Left cardiac atrium (tissue), 4 donors: Measurements from ENCODE around the gene CPLX1. TPM values are rescaled to one million over a fixed set of nuclear protein-coding genes. Genes with fewer than 3 reads are reported as not detected.
"Not testable (repeated sequence)": the region's sequence is repeated elsewhere in the genome, so short reads cannot be mapped to it uniquely, and the experiment has no call there.

Experiments
- ATAC-seq, 2 donors: fragments of 200-7000 bp; cut with Tn5 transposase; one replicate each; pipeline ENCODE4 v1.9.1; 2020; ENCODE audit warnings: mild to moderate bottlenecking in 2 of 2, moderate library complexity in 2 of 2
- DNase-seq: peaks from one replicate; pipeline ENCODE4 v3.0.0-alpha.2; 2020
- intact Hi-C, 2 donors: fragments of 100-400 bp; cut with DNase I; formaldehyde crosslinking; loops; one replicate each; pipeline versions ENCODE4 v1.14.1 to v1.15.1; 2022 to 2023
- total RNA-seq, 2 donors: library from RNA; stranded (reverse); fragmentation: NEBNext Ultra II Directional; extraction: Animal tissue kit (Norgen Biotek cat#: 25700); gene quantifications; one replicate each; pipeline ENCODE4 v1.2.1, GENCODE V29; 2021
- donor health status: DM: no; HTN: yes; CAD: no.
- donor health status: DM: no; HTN: yes; CAD: no; lungs with severe emphysema.
- donor health status: DM: yes; HTN: yes; CAD: no.
- donor health status: Dilated cardiomyopathy.

CPLX1 gene
- total RNA-seq, 2 donors from 2014 or later, result 5.6 to 9.4 TPM

DNA sequence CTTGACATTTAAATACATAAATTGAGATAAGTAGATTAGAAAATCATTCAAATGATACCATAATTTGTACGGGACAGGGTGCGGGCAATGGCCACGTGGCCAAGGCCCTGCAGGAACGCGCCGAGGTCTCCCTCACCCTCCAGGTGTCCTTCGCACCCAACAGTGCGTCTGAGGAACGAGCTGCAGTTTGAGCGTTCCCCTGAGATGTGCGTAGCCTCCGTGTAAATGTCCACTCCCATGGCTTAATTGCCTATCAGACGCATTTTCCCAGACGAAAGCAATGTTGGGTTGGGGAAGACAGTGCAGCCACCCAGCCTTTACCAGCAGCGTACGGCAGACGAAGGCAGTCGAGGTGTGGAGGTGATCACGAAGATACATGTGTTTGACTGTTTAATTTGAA lies 56.4 kb downstream of the CPLX1 start:
- intact Hi-C loops, result loop anchor here in 1 of 2 donors (10.0 kb wide), 1 partner anchor 55 kb away; no protein-coding TSS in a partner anchor
- no peak for ATAC-seq
- DNase-seq, result peak; percentile 3

DNA sequence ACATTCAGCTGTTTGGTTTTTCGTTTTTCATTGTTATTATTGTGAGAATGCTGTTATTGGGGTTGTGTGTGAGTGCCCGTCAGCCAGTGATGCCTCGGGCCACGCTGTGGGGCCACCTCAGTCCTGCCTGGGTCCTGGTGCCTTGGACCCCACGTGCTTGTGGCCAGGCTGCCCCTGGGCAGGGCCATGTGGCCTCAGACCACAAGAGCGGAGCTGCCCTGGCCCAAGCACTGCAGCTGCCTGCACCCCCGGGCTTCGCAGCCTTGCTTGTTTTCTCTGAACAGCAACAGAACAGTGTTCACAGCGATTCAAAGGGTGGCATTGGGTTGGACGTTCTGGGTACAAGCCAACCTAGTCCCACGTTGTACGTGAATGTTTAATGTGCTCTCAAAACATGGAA lies 56.9 kb downstream of the CPLX1 start:
- ATAC-seq, result no peak
- intact Hi-C loops, result loop anchor here in 1 of 2 donors (10.0 kb wide), 1 partner anchor 54 kb away; no protein-coding TSS in a partner anchor
- peak; percentile 11 for DNase-seq

DNA sequence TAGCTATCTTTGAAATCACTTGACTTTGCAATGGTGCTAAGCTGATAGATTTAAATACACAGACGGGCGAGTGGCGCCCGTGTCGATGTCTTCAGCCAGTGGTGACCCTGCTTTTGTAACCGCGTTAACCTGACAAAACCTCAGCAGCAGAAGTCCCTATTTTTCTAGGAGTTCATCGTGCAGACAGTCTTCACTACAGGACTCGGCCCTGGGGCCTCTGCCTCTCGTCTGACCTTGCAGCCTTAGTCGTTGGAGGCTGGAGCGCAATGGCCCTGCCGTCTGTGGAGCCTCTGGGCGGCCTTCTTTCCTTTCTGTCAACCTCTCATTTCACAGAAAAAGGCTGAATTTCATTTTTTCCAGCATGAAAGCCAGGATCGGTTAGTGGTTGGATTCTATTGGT lies 57.9 kb downstream of the CPLX1 start:
- intact Hi-C loops, result loop anchor here in 1 of 2 donors (10.0 kb wide), 1 partner anchor 53 kb away; no protein-coding TSS in a partner anchor
- peak; percentile 5 for DNase-seq
- no peak for ATAC-seq

DNA sequence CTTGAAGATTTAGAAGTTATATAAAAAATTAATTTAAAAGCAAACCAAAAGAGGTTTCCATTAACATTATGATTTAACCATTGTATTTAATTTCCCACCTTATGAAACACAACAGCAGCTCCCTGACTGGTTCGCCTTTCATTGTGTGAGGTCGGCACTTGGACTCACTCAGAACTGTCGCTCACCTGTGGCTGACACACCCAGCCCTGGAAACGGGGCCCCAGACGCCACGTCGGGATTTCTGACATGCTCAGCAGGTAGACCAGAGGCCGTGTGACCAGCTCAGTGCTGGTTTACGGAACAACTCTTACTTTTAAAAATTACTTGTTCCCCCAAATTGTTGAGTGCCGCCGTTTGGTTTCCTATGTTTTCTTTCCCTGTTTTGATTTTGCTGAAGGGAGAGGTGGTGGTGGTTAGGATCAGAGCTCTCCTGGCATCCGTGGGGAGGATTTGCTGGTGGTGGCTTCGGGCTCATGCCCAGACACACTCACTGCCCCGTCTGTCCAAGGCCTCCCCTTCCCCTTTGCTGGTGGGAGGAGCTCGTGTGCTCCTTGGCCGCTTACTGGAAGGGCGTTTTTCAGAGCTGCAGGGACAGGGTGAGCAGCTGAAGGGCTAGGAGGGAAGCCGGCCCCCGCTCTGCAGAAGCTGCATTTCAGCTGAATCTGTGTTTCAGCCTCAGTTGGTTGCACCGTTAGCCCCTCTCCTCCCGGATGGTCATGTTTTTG lies 59.2 kb downstream of the CPLX1 start:
- intact Hi-C loops, result loop anchor here in 1 of 2 donors (10.0 kb wide), 1 partner anchor 52 kb away; no protein-coding TSS in a partner anchor
- ATAC-seq (no peak), DNase-seq (peak; percentile 6)

DNA sequence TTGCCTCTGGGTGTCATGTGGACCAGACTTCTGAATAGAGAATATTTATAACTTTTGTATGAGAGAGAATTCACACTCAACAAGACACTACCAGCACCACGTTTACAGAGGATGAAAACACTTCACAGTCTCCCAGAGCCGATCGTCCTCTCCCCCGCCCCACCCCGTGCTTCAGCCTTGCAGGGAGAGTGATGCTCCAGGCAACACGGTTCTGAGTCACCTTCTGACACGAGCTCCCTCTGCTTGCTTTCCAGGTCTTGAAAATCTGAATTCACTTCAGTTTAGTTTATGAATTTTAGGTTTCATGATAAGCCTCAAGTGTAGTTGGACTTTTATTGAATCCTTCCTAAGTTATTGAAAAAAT lies 59.8 kb downstream of the CPLX1 start:
- ATAC-seq (no peak), DNase-seq (no peak)
- intact Hi-C loops, result loop anchor here in 1 of 2 donors (10.0 kb wide), 1 partner anchor 51 kb away; no protein-coding TSS in a partner anchor

DNA sequence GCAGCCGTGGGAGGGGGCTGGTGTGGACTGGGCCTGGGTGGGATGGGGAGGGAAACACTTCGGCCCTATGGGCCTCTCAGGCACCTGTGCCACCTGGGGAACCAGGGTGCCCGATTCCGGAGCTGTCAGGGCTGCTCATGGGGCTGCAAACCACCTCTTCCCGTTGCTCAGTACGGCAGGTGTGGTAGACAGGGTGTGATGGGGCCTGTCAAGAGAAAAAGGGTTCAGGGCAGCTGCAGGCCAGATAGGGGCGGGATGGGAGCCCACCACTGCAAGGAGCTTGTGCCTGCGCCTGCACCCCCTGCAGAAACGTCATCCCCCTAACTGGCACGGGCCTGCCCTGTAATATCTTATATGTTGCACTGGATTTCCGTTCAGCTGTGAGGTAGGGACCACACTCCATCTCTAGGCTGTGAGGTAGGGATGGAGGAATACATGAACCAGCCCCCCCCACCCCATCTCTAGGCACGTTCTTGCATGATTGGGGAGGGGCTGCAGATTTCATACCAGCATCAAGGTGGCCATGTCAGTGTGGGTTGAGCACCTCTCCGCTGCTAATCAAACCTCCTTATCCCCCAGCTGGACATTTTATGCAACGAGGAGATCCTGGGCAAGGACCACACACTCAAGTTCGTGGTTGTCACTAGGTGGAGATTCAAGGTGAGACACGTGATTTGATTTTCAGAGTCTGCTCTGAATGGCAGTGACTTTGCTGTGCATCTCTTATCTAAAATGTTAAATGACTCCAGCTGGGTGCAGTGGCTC lies 61.3 kb downstream of the CPLX1 start:
- DNase-seq, result no peak
- peak in 1 of 2 donors; percentile 18 for ATAC-seq
- intact Hi-C loops, result loop anchor here in 1 of 2 donors (10.0 kb wide), 1 partner anchor 50 kb away; no protein-coding TSS in a partner anchor

DNA sequence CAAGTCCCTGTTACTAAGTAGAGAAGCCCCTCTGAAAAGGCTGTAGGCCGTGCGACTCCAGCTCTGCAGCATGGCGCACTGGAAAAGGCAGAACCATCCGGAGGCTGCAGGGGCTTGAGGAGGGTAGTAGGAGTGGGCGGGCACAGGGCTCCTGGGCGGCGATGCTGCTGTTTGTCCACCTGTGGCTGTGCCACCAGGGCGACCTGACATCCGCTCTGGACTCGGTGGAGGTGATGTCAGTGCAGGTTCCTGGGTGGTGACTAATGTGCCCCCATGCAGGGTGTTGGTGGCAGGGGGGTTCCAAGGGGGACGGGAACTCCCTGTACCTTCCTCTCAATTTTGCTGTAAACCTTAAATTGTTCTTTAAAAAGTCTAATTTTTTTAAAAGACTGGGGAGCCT lies 62.0 kb downstream of the CPLX1 start:
- intact Hi-C loops, result loop anchor here in 1 of 2 donors (10.0 kb wide), 1 partner anchor 49 kb away; no protein-coding TSS in a partner anchor
- ATAC-seq (peak in 1 of 2 donors; percentile 15), DNase-seq (no peak)

DNA sequence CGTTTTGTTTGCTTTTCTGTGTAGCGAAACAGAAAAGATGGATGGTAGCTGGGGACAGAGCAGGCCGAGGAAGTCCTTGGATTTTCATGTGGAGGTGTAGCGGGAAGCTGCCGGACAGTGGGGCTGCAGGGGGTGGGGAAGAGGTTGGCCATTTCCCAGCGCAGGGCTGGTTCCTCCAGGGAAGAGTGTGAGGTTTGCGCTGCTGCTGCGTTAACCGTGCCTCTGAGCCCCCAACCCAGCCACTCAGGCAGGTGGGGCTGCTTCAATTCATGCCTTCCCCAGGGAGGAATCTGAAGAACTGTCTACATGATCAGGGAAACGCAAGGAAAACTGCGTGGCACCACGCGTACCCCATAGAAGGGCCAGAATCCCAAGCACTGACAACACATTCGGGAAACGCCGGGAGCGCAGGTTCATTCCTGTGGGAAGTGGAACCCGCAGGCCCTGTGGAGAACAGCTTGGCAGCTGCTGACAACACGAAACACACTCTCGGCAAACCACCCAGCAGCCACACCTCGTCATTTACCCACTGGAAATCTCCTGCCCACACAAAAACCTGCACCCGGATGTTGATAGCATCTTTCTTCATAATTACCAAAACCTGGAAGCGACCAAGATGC lies 62.6 kb downstream of the CPLX1 start:
- peak; percentile 12 for DNase-seq
- intact Hi-C loops, result loop anchor here in 1 of 2 donors (10.0 kb wide), 1 partner anchor 48 kb away; no protein-coding TSS in a partner anchor
- ATAC-seq, result no peak

DNA sequence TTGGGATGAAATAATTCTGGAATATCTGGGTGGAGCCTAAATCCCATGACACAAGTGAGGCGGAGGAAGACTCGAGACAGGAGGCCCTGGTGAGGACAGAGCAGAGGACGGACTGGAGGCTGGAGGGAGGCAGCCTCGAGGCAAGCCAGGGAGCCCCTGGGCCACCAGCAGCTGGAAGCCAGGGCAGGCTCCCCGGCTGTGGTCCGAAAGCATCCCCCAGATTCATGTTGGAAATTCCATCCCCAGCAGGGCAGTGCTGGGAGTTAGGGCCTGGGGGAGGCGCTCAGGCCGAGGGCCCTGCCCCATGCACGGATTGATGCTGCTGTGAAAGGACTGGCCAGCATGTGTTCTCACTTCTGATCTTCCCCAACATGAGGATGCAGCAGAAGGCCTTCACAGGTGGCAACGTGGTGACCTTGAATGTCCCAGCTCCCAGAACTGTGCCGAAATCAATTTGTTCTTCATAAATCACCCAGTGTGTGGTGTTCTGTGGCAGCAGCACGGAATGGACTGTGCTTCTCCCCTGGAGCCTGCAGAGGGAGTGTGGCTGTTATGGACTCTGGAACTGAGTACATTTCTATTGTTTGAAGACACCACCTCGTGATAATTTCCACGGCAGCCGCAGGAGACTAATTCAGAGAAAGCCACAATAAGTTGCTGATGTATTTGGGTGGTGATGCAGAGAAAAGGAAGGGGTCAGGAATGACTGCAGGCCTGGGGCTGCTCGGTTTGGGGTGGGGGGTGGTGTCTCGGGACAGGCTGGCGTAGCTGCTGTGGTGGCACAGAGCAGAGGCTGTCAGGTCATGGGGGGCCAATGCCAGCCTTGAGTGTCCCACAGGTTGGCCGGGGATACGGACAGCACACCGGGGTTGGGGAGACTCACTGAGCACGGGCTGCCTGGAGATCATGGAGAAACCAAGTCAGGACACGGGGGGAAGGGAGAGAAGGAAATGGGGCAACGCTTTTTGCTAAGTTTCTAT lies 63.4 kb downstream of the CPLX1 start:
- intact Hi-C loops, result loop anchor here in 1 of 2 donors (10.0 kb wide), 1 partner anchor 48 kb away; no protein-coding TSS in a partner anchor
- peak in 1 of 2 donors; percentile 4 for ATAC-seq
- peak; percentile 17 for DNase-seq

DNA sequence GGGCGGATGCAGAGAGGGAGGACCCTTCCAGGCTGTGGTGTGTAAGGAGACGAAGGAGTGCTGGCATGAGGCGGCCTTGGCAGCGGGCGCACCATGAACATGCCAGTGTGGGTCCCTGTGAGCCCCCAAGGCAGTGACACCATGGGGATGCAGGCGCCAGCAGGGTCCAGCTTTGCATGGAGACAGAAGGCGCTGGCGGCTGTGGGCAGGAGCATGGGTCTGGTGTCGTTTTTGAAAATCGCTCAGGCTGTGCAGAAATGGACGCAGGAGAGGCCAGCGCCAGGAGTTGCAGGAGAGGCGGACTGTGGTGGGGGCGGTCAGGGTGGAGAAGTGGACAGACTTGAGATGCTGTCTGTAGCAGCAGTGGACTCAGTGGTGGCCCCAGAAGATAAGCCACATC lies 64.2 kb downstream of the CPLX1 start:
- ATAC-seq (no peak), DNase-seq (peak; percentile 19)
- intact Hi-C loops, result loop anchor here in 1 of 2 donors (10.0 kb wide), 1 partner anchor 47 kb away; no protein-coding TSS in a partner anchor

DNA sequence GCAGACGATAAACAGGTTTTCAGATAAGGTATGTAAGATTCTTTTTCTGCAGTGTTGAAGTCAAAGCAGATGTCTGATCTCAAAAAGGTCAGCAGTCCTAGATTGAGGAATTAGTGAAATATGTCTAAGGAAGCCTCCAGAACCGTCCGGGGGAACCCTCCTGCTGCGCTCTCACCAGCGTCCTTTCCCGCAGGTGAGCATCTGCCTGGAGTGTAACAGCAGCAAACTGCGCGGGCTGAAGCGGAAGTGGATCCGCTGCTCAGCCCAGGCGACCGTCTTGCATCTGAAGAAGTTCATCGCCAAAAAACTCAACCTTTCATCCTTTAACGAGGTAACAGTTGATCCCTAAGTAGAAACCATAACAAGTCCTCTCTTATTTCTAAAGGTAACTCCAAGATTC lies 64.8 kb downstream of the CPLX1 start:
- DNase-seq, result no peak
- intact Hi-C loops, result loop anchor here in 1 of 2 donors (10.0 kb wide), 1 partner anchor 46 kb away; no protein-coding TSS in a partner anchor
- ATAC-seq, result no peak

DNA sequence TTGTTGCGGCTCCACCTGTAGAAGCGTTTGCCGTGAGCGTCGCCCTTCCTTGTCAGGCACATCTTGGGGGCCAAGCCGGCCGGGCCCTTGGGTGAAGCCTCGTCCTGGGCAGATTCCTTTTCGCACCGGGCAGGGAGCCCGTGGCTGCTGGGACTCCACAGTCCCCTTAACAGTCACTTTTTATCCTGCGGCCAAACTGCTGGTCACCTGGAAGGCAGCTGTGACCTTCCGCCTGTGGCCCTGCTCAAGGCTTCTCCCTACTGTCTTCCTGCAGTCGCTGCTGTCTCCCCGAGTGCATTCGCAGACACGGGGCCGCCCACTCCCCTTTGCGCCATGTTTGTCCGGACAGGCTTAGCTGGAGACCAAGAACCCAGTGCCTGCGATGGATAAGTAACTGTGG lies 65.3 kb downstream of the CPLX1 start:
- ATAC-seq (no peak), DNase-seq (peak; percentile 18)
- intact Hi-C loops, result loop anchor here in 1 of 2 donors (10.0 kb wide), 1 partner anchor 46 kb away; no protein-coding TSS in a partner anchor

DNA sequence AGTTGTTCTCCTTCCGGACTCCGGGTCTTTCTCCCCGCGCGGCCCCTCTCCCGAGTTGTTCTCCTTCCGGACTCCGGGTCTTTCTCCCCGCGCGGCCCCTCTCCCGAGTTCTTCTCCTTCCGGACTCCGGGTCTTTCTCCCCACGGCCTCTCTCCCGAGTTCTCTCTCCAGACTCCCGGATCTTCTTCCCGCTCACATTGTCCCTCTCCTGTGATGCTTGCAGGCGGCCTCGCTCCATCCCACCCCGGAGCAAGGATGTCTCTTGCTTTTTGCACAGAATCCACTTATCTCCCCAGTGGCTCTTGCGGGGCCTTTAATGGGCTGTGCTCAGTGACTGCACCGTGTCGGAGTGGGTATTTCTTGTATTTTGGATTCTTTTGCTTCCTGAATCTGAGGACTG lies 66.1 kb downstream of the CPLX1 start:
- not testable (repeated sequence) for ATAC-seq, DNase-seq
- intact Hi-C loops, result loop anchor here in 1 of 2 donors (10.0 kb wide), 1 partner anchor 45 kb away; no protein-coding TSS in a partner anchor

DNA sequence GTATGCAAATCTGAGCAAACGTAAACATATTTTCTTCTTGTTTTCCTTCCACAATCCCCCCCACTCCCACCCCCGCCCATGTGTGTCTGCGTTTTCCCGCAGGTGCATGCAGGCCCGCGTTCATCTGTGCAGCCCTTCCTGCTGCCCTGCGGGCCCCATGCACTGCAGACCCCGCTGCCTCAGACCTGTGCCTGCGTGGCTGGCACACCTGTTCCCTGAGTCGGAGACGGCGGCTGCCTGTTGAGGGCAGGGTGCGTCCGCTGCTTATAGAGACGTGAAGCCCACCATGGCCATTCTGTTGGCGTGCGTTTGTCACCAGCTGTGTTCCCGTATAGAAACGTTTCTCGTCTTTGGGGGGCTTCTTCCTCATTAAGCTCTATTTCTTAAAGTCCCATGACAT lies 68.8 kb downstream of the CPLX1 start:
- intact Hi-C loops, result no loop called here
- no peak for DNase-seq
- ATAC-seq, result no peak

DNA sequence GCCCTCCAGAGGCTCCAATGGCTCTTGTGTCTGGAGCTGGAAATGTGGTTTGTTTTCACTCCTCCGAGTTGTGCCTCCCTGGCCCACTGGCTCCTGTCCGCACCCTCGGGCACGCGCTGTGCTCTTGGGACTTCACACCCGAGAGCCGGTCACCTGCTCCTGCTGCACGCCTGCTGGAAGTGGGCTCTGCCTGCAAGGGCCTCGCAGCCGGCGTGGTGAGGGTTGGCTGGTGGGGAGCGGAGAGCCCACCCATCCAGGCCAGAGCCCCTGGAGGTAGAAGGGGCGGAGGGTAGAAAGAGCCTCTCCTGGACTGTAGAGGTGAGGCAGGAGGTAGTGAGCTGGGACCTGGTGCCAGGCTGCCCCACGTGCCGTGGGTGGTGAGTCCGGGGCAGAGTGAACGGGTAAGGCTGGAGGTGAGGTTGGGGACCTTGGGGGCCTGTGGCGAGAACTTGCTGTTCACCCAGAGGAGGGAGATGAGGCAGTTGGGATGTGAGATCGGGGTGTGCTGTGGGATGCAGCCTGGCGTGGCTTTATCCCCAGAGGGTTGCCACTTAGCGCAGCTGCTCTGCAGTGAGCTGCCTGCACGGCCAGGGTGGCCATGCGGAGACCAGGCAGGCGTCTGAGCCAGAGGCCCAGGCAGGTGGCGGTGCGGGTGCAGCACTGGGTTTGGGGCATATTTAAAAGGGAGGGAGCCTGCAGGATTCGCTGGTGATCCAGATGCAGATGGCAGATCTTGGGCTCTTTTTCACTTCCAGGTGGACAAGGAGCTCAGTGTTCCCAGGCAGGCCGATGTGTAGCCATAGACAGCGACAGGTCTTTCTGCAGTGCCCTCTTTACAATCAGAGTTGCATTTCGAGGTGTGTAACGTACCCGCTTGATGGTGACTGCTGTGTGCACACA lies 71.5 kb downstream of the CPLX1 start:
- peak; percentile 15 for DNase-seq
- ATAC-seq, result no peak
- intact Hi-C loops, result no loop called here

DNA sequence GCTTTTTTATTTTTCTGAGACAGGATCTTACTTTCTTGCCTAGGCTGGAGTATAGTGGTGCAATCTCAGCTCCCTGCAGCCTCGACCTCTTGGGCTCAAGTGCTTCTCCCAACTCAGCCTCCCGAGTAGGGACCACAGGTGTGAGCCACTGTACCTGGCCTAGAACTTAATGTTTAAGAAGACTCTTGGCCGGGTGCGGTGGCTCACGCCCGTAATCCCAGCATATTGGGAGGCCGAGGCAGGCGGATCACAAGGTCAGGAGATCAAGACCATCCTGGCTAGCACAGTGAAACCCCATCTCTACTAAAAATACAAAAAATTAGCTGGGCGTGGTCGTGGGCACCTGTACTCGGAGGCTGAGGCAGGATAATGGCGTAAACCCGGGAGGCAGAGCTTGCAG lies 72.7 kb downstream of the CPLX1 start:
- DNase-seq, result peak; percentile 10
- ATAC-seq, intact Hi-C loops: not testable (repeated sequence)
